GM23338 (cell line): ENCODE results near the gene SLAMF6.

ENCODE experiments used
- CREB1 ChIP-seq: fragments of 250-450 bp; sonication (Bioruptor Pico); IDR thresholded peaks from 2 replicates; pipeline ENCODE4 v1.5.0; 2020; ENCODE audit warnings: low read depth, mild to moderate bottlenecking, moderate library complexity
- EZH2 ChIP-seq: fragments of 200-600 bp; sonication (generic); IDR thresholded peaks from one replicate; pipeline ENCODE4 v1.8.0; 2017; ENCODE audit warnings: antibody characterized with exemption, mild to moderate bottlenecking, low read depth; ENCODE audit not compliant: unreplicated experiment
- EZH2phosphoT487 ChIP-seq: fragments of 200-600 bp; sonication (generic); IDR thresholded peaks from one replicate; pipeline ENCODE4 v1.8.1; 2018; ENCODE audit warnings: antibody characterized with exemption; ENCODE audit not compliant: unreplicated experiment
- JUNB ChIP-seq: IDR thresholded peaks from one replicate; pipeline ENCODE4 v1.6.1; 2016; ENCODE audit warnings: antibody characterized with exemption; ENCODE audit not compliant: unreplicated experiment
- NANOG ChIP-seq: IDR thresholded peaks from 2 replicates; pipeline ENCODE4 v1.6.1; 2016; ENCODE audit warnings: antibody characterized with exemption, borderline replicate concordance
- POLR2AphosphoS5 ChIP-seq: IDR thresholded peaks from 2 replicates; pipeline ENCODE4 v1.6.1; 2016; ENCODE audit warnings: antibody characterized with exemption, low read depth
- STAT1 ChIP-seq: IDR thresholded peaks from one replicate; pipeline ENCODE4 v1.6.1; 2016; ENCODE audit warnings: antibody characterized with exemption; ENCODE audit not compliant: unreplicated experiment
- ZNF114 ChIP-seq: fragments of 250-450 bp; sonication (Bioruptor Pico); IDR thresholded peaks from 2 replicates; pipeline ENCODE4 v1.5.0; 2020; ENCODE audit warnings: mild to moderate bottlenecking, moderate library complexity
- ZNF331 ChIP-seq: fragments of 250-450 bp; sonication (Bioruptor Pico); IDR thresholded peaks from 2 replicates; pipeline ENCODE4 v1.5.0; 2020; ENCODE audit warnings: low read depth, mild to moderate bottlenecking, moderate library complexity
- TF ChIP-seq, protein P1 (sequence below), 2 experiments: fragments of 200-600 bp in 1 of 2; sonication (generic) in 1 of 2; conservative IDR thresholded peaks; 2 replicates each; pipeline versions ENCODE4 v1.5.1 to v1.6.1; 2016 to 2017; ENCODE audit warnings: antibody characterized with exemption in 2 of 2, low read depth in 2 of 2, mild to moderate bottlenecking in 2 of 2, moderate library complexity in 1 of 2
- TF ChIP-seq, protein P2 (sequence below): IDR thresholded peaks from one replicate; pipeline ENCODE4 v1.6.1; 2018; ENCODE audit warnings: antibody characterized with exemption; ENCODE audit not compliant: unreplicated experiment
- TF ChIP-seq, protein P3 (sequence below): IDR thresholded peaks from 2 replicates; pipeline ENCODE4 v1.6.1; 2016; ENCODE audit warnings: antibody characterized with exemption
- TF ChIP-seq, protein P4 (sequence below): fragments of 250-450 bp; sonication (Bioruptor Pico); IDR thresholded peaks from 2 replicates; pipeline ENCODE4 v1.5.0; 2020; ENCODE audit warnings: mild to moderate bottlenecking, moderate library complexity

DNA sequence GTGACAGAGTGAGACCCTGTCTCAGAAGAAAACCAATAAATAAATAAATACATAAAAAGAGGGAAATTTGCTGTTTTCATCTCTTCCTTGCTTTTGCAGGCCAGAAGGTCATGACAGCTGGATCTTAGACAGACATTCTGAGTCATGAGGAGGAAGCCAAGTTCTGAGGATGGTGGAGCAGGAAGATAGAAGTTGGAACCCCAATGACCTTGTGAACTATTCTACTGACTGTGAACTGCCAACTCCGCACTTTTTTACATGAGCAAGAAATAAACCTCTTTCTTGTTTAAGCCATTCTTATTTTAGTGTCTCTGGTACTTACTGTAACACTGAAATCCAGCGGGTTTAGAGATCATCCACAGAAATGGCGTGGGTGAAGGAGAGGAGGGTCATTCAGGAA lies 47.8 kb upstream of the SLAMF6 start:
- TF ChIP-seq, protein P1, sequence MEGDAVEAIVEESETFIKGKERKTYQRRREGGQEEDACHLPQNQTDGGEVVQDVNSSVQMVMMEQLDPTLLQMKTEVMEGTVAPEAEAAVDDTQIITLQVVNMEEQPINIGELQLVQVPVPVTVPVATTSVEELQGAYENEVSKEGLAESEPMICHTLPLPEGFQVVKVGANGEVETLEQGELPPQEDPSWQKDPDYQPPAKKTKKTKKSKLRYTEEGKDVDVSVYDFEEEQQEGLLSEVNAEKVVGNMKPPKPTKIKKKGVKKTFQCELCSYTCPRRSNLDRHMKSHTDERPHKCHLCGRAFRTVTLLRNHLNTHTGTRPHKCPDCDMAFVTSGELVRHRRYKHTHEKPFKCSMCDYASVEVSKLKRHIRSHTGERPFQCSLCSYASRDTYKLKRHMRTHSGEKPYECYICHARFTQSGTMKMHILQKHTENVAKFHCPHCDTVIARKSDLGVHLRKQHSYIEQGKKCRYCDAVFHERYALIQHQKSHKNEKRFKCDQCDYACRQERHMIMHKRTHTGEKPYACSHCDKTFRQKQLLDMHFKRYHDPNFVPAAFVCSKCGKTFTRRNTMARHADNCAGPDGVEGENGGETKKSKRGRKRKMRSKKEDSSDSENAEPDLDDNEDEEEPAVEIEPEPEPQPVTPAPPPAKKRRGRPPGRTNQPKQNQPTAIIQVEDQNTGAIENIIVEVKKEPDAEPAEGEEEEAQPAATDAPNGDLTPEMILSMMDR (conservative IDR thresholded peaks at IDR 0.05; ENCODE audit: low read depth in 2 of 2): no peak
- TF ChIP-seq JUNB (no peak), EZH2 (no peak), EZH2phosphoT487 (no peak), ZNF114 (CRISPR knock-in tag) (no peak), POLR2AphosphoS5 (no peak), CREB1 (CRISPR knock-in tag) (no peak), NANOG (no peak), ZNF331 (CRISPR knock-in tag) (no peak), STAT1 (no peak)
- TF ChIP-seq, protein P2, sequence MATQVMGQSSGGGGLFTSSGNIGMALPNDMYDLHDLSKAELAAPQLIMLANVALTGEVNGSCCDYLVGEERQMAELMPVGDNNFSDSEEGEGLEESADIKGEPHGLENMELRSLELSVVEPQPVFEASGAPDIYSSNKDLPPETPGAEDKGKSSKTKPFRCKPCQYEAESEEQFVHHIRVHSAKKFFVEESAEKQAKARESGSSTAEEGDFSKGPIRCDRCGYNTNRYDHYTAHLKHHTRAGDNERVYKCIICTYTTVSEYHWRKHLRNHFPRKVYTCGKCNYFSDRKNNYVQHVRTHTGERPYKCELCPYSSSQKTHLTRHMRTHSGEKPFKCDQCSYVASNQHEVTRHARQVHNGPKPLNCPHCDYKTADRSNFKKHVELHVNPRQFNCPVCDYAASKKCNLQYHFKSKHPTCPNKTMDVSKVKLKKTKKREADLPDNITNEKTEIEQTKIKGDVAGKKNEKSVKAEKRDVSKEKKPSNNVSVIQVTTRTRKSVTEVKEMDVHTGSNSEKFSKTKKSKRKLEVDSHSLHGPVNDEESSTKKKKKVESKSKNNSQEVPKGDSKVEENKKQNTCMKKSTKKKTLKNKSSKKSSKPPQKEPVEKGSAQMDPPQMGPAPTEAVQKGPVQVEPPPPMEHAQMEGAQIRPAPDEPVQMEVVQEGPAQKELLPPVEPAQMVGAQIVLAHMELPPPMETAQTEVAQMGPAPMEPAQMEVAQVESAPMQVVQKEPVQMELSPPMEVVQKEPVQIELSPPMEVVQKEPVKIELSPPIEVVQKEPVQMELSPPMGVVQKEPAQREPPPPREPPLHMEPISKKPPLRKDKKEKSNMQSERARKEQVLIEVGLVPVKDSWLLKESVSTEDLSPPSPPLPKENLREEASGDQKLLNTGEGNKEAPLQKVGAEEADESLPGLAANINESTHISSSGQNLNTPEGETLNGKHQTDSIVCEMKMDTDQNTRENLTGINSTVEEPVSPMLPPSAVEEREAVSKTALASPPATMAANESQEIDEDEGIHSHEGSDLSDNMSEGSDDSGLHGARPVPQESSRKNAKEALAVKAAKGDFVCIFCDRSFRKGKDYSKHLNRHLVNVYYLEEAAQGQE: no peak
- TF ChIP-seq, protein P3, sequence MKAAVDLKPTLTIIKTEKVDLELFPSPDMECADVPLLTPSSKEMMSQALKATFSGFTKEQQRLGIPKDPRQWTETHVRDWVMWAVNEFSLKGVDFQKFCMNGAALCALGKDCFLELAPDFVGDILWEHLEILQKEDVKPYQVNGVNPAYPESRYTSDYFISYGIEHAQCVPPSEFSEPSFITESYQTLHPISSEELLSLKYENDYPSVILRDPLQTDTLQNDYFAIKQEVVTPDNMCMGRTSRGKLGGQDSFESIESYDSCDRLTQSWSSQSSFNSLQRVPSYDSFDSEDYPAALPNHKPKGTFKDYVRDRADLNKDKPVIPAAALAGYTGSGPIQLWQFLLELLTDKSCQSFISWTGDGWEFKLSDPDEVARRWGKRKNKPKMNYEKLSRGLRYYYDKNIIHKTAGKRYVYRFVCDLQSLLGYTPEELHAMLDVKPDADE: no peak
- TF ChIP-seq, protein P4, sequence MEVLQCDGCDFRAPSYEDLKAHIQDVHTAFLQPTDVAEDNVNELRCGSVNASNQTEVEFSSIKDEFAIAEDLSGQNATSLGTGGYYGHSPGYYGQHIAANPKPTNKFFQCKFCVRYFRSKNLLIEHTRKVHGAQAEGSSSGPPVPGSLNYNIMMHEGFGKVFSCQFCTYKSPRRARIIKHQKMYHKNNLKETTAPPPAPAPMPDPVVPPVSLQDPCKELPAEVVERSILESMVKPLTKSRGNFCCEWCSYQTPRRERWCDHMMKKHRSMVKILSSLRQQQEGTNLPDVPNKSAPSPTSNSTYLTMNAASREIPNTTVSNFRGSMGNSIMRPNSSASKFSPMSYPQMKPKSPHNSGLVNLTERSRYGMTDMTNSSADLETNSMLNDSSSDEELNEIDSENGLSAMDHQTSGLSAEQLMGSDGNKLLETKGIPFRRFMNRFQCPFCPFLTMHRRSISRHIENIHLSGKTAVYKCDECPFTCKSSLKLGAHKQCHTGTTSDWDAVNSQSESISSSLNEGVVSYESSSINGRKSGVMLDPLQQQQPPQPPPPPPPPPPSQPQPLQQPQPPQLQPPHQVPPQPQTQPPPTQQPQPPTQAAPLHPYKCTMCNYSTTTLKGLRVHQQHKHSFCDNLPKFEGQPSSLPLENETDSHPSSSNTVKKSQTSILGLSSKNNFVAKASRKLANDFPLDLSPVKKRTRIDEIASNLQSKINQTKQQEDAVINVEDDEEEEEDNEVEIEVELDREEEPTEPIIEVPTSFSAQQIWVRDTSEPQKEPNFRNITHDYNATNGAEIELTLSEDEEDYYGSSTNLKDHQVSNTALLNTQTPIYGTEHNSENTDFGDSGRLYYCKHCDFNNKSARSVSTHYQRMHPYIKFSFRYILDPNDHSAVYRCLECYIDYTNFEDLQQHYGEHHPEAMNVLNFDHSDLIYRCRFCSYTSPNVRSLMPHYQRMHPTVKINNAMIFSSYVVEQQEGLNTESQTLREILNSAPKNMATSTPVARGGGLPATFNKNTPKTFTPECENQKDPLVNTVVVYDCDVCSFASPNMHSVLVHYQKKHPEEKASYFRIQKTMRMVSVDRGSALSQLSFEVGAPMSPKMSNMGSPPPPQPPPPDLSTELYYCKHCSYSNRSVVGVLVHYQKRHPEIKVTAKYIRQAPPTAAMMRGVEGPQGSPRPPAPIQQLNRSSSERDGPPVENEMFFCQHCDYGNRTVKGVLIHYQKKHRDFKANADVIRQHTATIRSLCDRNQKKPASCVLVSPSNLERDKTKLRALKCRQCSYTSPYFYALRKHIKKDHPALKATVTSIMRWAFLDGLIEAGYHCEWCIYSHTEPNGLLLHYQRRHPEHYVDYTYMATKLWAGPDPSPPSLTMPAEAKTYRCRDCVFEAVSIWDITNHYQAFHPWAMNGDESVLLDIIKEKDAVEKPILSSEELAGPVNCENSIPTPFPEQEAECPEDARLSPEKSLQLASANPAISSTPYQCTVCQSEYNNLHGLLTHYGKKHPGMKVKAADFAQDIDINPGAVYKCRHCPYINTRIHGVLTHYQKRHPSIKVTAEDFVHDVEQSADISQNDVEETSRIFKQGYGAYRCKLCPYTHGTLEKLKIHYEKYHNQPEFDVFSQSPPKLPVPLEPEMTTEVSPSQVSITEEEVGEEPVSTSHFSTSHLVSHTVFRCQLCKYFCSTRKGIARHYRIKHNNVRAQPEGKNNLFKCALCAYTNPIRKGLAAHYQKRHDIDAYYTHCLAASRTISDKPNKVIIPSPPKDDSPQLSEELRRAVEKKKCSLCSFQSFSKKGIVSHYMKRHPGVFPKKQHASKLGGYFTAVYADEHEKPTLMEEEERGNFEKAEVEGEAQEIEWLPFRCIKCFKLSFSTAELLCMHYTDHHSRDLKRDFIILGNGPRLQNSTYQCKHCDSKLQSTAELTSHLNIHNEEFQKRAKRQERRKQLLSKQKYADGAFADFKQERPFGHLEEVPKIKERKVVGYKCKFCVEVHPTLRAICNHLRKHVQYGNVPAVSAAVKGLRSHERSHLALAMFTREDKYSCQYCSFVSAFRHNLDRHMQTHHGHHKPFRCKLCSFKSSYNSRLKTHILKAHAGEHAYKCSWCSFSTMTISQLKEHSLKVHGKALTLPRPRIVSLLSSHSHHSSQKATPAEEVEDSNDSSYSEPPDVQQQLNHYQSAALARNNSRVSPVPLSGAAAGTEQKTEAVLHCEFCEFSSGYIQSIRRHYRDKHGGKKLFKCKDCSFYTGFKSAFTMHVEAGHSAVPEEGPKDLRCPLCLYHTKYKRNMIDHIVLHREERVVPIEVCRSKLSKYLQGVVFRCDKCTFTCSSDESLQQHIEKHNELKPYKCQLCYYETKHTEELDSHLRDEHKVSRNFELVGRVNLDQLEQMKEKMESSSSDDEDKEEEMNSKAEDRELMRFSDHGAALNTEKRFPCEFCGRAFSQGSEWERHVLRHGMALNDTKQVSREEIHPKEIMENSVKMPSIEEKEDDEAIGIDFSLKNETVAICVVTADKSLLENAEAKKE (CRISPR knock-in tag): no peak
